Uterus (tissue), 2 donors: ENCODE measurements around the gene PUS1.

ENCODE experiments used
- POLR2A ChIP-seq, 2 donors: fragments of 450-650 bp; IDR thresholded peaks; one replicate each; pipeline ENCODE4 v1.6.1; 2016; ENCODE audit warnings: antibody characterized with exemption in 2 of 2, mild to moderate bottlenecking in 1 of 2, moderate library complexity in 1 of 2
- TF ChIP-seq, protein P1 (sequence below), 4 experiments: fragments of 200-600 bp in 2 of 4; fragments of 450-650 bp in 2 of 4; sonication (generic) in 2 of 4; IDR thresholded peaks; one replicate each; pipeline ENCODE4 v1.5.1; 2016 to 2019; ENCODE audit warnings: antibody characterized with exemption in 4 of 4, mild to moderate bottlenecking in 2 of 4, moderate library complexity in 1 of 4

DNA sequence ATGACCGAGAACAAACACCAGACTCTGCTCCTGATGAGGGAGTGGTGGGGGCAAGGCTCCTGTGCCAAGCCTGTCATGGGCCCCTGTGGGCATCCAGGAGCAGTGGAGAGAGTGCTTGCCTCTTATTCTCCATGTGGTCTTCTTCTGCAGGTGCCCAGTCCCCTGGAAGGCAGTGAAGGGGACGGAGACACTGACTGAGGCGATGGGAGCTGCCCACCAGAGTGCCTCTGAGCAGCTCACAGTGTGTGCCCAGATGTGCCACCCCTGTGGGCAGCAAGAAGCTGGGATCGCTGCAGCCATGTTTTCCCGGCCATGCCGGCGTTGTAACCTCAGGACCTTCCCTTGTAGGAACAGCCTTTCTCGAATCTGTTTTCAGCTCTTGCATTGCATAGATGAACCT is 14.3 kb downstream of the PUS1 start:
- TF ChIP-seq, protein P1, sequence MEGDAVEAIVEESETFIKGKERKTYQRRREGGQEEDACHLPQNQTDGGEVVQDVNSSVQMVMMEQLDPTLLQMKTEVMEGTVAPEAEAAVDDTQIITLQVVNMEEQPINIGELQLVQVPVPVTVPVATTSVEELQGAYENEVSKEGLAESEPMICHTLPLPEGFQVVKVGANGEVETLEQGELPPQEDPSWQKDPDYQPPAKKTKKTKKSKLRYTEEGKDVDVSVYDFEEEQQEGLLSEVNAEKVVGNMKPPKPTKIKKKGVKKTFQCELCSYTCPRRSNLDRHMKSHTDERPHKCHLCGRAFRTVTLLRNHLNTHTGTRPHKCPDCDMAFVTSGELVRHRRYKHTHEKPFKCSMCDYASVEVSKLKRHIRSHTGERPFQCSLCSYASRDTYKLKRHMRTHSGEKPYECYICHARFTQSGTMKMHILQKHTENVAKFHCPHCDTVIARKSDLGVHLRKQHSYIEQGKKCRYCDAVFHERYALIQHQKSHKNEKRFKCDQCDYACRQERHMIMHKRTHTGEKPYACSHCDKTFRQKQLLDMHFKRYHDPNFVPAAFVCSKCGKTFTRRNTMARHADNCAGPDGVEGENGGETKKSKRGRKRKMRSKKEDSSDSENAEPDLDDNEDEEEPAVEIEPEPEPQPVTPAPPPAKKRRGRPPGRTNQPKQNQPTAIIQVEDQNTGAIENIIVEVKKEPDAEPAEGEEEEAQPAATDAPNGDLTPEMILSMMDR (IDR thresholded peaks at IDR 0.05), result no peak
- no peak for TF ChIP-seq POLR2A (IDR thresholded peaks at IDR 0.05)
